Astrocyte (in vitro differentiated cells and primary cell): ENCODE data around the gene KLHL8. TPM values are rescaled to one million over a fixed set of nuclear protein-coding genes. Genes with fewer than 3 reads are reported as not detected.

Source experiments
- DNase-seq: peaks from one replicate; pipeline ENCODE4 v3.0.0-alpha.2; 2010; ENCODE audit warnings: low read depth
- FAIRE-seq: peaks from 2 replicates; lab custom pipeline; 2011; peaks lifted over from hg19 to GRCh38; lab: Jason Lieb, UNC
- H2AFZ ChIP-seq: 2 replicates; pipeline ENCODE4 v1.6.0; 2012; ENCODE audit warnings: low read depth, low read length, inconsistent platforms
- H3K27ac ChIP-seq: 2 replicates; pipeline ENCODE4 v1.5.1; 2011; ENCODE audit warnings: low read depth, low read length, inconsistent platforms
- H3K27me3 ChIP-seq: 2 replicates; pipeline ENCODE4 v1.6.0; 2011; ENCODE audit warnings: low read length, inconsistent platforms; ENCODE audit not compliant: insufficient read depth
- H3K36me3 ChIP-seq: 2 replicates; pipeline ENCODE4 v1.5.1; 2011; ENCODE audit warnings: low read length, inconsistent platforms; ENCODE audit not compliant: insufficient read depth
- H3K4me1 ChIP-seq: 2 replicates; pipeline ENCODE4 v1.5.1; 2011; ENCODE audit warnings: low read length, inconsistent platforms; ENCODE audit not compliant: insufficient read depth
- H3K4me2 ChIP-seq: 2 replicates; pipeline ENCODE4 v1.6.0; 2012; ENCODE audit warnings: low read length, inconsistent platforms
- H3K4me3 ChIP-seq: 2 replicates; pipeline ENCODE4 v1.5.1; 2011; ENCODE audit warnings: low read depth, mild to moderate bottlenecking, low read length, inconsistent platforms; ENCODE audit not compliant: insufficient read depth
- H3K79me2 ChIP-seq: 2 replicates; pipeline ENCODE4 v1.6.0; 2012; ENCODE audit warnings: mild to moderate bottlenecking, low read length, inconsistent platforms; ENCODE audit not compliant: insufficient read depth
- H3K9ac ChIP-seq: 2 replicates; pipeline ENCODE4 v1.6.0; 2012; ENCODE audit warnings: mild to moderate bottlenecking, low read length, inconsistent platforms
- H3K9me3 ChIP-seq: 2 replicates; pipeline ENCODE4 v1.5.1; 2012; ENCODE audit warnings: low read depth, mild to moderate bottlenecking, low read length, inconsistent platforms; ENCODE audit not compliant: insufficient read depth
- H4K20me1 ChIP-seq: 2 replicates; pipeline ENCODE4 v1.6.0; 2012; ENCODE audit warnings: low read length, inconsistent platforms; ENCODE audit not compliant: insufficient read depth
- H3K27ac Mint-ChIP-seq: one replicate; pipeline ENCODE4 v1.8.0; 2021; ENCODE audit warnings: mild to moderate bottlenecking, mixed read lengths; ENCODE audit not compliant: unreplicated experiment
- H3K27me3 Mint-ChIP-seq: one replicate; pipeline ENCODE4 v1.8.0; 2021; ENCODE audit warnings: low read depth, mixed read lengths; ENCODE audit not compliant: unreplicated experiment
- H3K36me3 Mint-ChIP-seq: one replicate; pipeline ENCODE4 v1.8.0; 2021; ENCODE audit warnings: low read depth, mixed read lengths; ENCODE audit not compliant: unreplicated experiment
- H3K4me1 Mint-ChIP-seq: one replicate; pipeline ENCODE4 v1.8.0; 2021; ENCODE audit warnings: low read depth, mixed read lengths; ENCODE audit not compliant: unreplicated experiment
- H3K4me3 Mint-ChIP-seq: one replicate; pipeline ENCODE4 v1.8.0; 2021; ENCODE audit warnings: mild to moderate bottlenecking, moderate library complexity, mixed read lengths; ENCODE audit not compliant: unreplicated experiment
- H3K9me3 Mint-ChIP-seq: one replicate; pipeline ENCODE4 v1.8.0; 2021; ENCODE audit warnings: mild to moderate bottlenecking, mixed read lengths; ENCODE audit not compliant: unreplicated experiment
- EZH2 ChIP-seq: IDR thresholded peaks from 2 replicates; pipeline ENCODE4 v1.6.1; 2012; ENCODE audit warnings: mild to moderate bottlenecking, low read length, inconsistent platforms; ENCODE audit not compliant: insufficient read depth
- total RNA-seq: library from RNA; stranded (reverse); gene quantifications from 2 replicates; pipeline ENCODE4 v1.2.1, GENCODE V29; 2021
- TF ChIP-seq, protein P1 (sequence below): IDR thresholded peaks from 2 replicates; pipeline ENCODE4 v1.5.1; 2011; ENCODE audit warnings: low read depth, mild to moderate bottlenecking, inconsistent platforms, low read length, moderate library complexity; ENCODE audit not compliant: insufficient read depth

KLHL8 gene
- total RNA-seq, 1 donor from 2014 or later = 11.8 TPM

DNA sequence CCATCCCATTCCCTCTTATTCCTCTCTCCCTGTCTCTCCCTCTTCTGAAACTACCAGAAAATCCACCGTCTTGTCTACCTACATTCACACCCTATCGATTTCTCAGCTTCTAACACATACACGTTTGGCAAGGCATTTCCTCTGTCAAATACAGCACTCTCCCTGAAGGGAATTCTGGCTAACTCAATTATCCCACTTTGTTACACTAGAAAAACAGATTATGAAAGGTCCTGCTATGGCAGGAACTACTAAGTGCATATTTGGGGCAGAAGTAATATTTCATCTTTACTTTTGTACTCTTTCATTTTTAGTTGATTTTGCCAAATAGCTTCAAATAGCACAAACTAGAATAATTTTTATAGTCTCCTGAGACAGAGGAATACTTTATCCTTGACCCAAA, 46.6 kb upstream of the KLHL8 start:
- no peak for FAIRE-seq
- Histone ChIP-seq H3K9ac (no peak overlapping the region), H3K79me2 (no peaks in the 10 kb centered on the region), H3K9me3 (no peaks in the 10 kb centered on the region), H3K27me3 (no peaks in the 10 kb centered on the region), H3K27ac (no peak overlapping the region), H4K20me1 (no peaks in the 10 kb centered on the region), H3K4me1 (no peaks in the 10 kb centered on the region), H2AFZ (no peak overlapping the region), H3K4me2 (no peak overlapping the region), H3K4me3 (no peak overlapping the region), H3K36me3 (no peaks in the 10 kb centered on the region)
- H3K4me3 Mint-ChIP-seq = no peak overlapping the region
- no peak for DNase-seq
- peaks cover 2% of the 10 kb centered on the region for H3K27me3 Mint-ChIP-seq
- H3K27ac Mint-ChIP-seq = no peak overlapping the region
- no peak for TF ChIP-seq EZH2
- TF ChIP-seq, protein P1, sequence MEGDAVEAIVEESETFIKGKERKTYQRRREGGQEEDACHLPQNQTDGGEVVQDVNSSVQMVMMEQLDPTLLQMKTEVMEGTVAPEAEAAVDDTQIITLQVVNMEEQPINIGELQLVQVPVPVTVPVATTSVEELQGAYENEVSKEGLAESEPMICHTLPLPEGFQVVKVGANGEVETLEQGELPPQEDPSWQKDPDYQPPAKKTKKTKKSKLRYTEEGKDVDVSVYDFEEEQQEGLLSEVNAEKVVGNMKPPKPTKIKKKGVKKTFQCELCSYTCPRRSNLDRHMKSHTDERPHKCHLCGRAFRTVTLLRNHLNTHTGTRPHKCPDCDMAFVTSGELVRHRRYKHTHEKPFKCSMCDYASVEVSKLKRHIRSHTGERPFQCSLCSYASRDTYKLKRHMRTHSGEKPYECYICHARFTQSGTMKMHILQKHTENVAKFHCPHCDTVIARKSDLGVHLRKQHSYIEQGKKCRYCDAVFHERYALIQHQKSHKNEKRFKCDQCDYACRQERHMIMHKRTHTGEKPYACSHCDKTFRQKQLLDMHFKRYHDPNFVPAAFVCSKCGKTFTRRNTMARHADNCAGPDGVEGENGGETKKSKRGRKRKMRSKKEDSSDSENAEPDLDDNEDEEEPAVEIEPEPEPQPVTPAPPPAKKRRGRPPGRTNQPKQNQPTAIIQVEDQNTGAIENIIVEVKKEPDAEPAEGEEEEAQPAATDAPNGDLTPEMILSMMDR = no peak
- H3K9me3 Mint-ChIP-seq = no peaks in the 10 kb centered on the region
- no peaks in the 10 kb centered on the region for H3K4me1 Mint-ChIP-seq
- no peaks in the 10 kb centered on the region for H3K36me3 Mint-ChIP-seq

DNA sequence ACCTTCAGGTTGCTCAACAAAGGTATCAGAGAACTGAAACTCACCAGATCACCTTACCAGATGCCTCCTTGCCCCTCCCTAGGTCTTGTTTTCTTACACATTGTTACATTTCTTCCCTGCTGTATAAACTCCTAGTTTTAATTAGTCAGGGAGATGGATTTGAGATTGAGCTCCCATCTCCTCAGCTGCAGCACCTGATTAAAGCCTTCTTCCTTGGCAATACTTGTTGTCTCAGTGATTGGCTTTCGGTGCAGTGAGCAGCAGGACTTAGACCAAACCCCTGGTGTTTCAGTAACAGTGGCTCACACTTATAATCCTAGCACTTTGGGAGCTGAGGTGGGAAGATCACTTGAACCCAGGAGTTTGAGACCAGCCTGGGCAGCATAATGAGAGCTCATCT, 42.5 kb upstream of the KLHL8 start:
- Histone ChIP-seq H3K4me3 (no peak overlapping the region), H3K36me3 (no peaks in the 10 kb centered on the region), H3K9ac (no peak overlapping the region), H3K9me3 (no peaks in the 10 kb centered on the region), H4K20me1 (no peaks in the 10 kb centered on the region), H3K4me2 (no peak overlapping the region), H3K79me2 (no peaks in the 10 kb centered on the region), H2AFZ (no peak overlapping the region), H3K27me3 (no peaks in the 10 kb centered on the region), H3K27ac (no peak overlapping the region), H3K4me1 (no peaks in the 10 kb centered on the region)
- no peaks in the 10 kb centered on the region for H3K4me1 Mint-ChIP-seq
- TF ChIP-seq, protein P1 = no peak
- no peak for TF ChIP-seq EZH2
- no peaks in the 10 kb centered on the region for H3K27me3 Mint-ChIP-seq
- no peaks in the 10 kb centered on the region for H3K36me3 Mint-ChIP-seq
- H3K27ac Mint-ChIP-seq = no peak overlapping the region
- no peak for FAIRE-seq
- DNase-seq = no peak
- no peaks in the 10 kb centered on the region for H3K9me3 Mint-ChIP-seq
- H3K4me3 Mint-ChIP-seq = no peak overlapping the region

DNA sequence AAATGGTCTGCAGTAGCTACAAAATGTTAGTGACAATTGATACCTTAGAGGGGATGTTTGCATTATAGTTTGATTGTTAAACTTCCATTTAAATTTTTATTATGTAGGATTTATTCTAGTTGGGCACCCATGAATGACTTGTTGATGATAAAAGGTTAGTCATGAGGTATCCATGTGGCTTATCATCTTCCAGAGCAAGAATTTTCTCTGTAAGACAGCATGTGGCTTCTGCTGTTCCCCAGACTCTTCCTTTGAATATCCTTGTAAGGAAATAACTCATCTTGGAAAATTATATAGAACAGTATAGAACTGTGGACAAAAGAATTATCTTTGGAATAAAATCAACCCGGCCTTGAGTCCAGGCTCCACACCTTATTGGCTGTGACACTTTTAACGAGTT, 40.1 kb upstream of the KLHL8 start:
- Histone ChIP-seq H3K79me2 (no peaks in the 10 kb centered on the region), H3K4me1 (no peaks in the 10 kb centered on the region), H3K9ac (no peak overlapping the region), H3K36me3 (no peaks in the 10 kb centered on the region), H3K4me3 (no peak overlapping the region), H3K27me3 (no peaks in the 10 kb centered on the region), H3K27ac (no peak overlapping the region), H2AFZ (no peak overlapping the region), H3K4me2 (no peak overlapping the region), H4K20me1 (no peaks in the 10 kb centered on the region), H3K9me3 (no peaks in the 10 kb centered on the region)
- H3K27me3 Mint-ChIP-seq = no peaks in the 10 kb centered on the region
- FAIRE-seq = no peak
- H3K9me3 Mint-ChIP-seq = peaks cover 6% of the 10 kb centered on the region
- TF ChIP-seq, protein P1 = no peak
- TF ChIP-seq EZH2 = no peak
- no peaks in the 10 kb centered on the region for H3K36me3 Mint-ChIP-seq
- no peak overlapping the region for H3K27ac Mint-ChIP-seq
- no peak overlapping the region for H3K4me3 Mint-ChIP-seq
- H3K4me1 Mint-ChIP-seq = no peaks in the 10 kb centered on the region
- DNase-seq = no peak
